ENCODE results near the gene SERTAD3. TPM values are rescaled to one million over a fixed set of nuclear protein-coding genes. Genes with fewer than 3 reads are reported as not detected.

Gene SERTAD3
- polyA plus RNA-seq, 1 donor (not counting 4 experiments of a cell fraction or from before 2014, with no cell fraction given) = 11.8 TPM

DNA sequence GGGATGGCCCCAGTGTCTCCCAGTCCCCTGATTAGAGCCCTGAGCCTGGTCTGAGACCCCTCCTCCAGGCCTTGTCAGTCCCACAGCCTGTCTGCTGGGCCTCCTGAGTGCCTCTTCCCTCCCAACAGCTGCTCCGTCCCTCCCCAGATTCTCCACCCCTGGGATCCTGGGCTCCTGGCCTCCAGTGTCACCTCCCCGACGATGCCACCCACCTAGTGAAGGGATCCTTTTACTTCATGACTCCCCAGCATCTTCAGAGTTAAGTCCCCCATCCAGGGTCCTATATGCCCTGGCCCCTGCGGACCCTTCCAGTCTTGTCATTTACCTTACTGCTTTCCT lies 26.5 kb downstream of the SERTAD3 start:
- H3K36me3 ChIP-seq (ENCODE audit: control insufficient read depth in 2 of 2, extremely low read depth in 1 of 2, insufficient read depth in 2 of 2, low read length in 2 of 2) = peaks cover 0 to 2% of the 10 kb centered on the region in 2 experiments
- H3K79me2 ChIP-seq (ENCODE audit: control insufficient read depth, insufficient read depth, low read length) = peaks cover 5% of the 10 kb centered on the region
- H3K9me3 ChIP-seq (ENCODE audit: control insufficient read depth, low read depth, low read length) = no peaks in the 10 kb centered on the region
- no peak overlapping the region for H3K9ac ChIP-seq (ENCODE audit: control insufficient read depth, extremely low read depth, insufficient read depth, low read length)
- H3K9me1 ChIP-seq (ENCODE audit: control insufficient read depth, extremely low read depth, insufficient read depth, low read length) = no peaks in the 10 kb centered on the region
- no peaks in the 10 kb centered on the region for H3K27me3 ChIP-seq (ENCODE audit: control insufficient read depth, extremely low read depth, insufficient read depth, low read length)
- FAIRE-seq (no peak), DNase-seq (ENCODE audit: low read depth, low spot score) (no peak)
- H2AFZ ChIP-seq (ENCODE audit: control insufficient read depth, low read length) = no peak overlapping the region
- no peak overlapping the region for H3K4me3 ChIP-seq (ENCODE audit: control insufficient read depth in 2 of 3, extremely low read depth in 1 of 3, insufficient read depth in 2 of 3, low read depth in 1 of 3, low read length in 3 of 3)
- H3K27ac ChIP-seq (ENCODE audit: control insufficient read depth, insufficient read depth, low read length) = no peak overlapping the region
- dilution Hi-C loops (cut with MboI; ENCODE audit: extremely low pct_ligation_motif_present, low sequenced_read_pairs) = no loop called here
- peaks cover 10% of the 10 kb centered on the region for H3K4me1 ChIP-seq (ENCODE audit: control insufficient read depth, extremely low read depth, insufficient read depth, low read length)
- no peak overlapping the region for H3K4me2 ChIP-seq (ENCODE audit: control insufficient read depth, extremely low read depth, insufficient read depth, low read depth, low read length)
- no peak for TF ChIP-seq EZH2 (IDR thresholded peaks at IDR 0.05; ENCODE audit: low read length)
- TF ChIP-seq, protein P1, sequence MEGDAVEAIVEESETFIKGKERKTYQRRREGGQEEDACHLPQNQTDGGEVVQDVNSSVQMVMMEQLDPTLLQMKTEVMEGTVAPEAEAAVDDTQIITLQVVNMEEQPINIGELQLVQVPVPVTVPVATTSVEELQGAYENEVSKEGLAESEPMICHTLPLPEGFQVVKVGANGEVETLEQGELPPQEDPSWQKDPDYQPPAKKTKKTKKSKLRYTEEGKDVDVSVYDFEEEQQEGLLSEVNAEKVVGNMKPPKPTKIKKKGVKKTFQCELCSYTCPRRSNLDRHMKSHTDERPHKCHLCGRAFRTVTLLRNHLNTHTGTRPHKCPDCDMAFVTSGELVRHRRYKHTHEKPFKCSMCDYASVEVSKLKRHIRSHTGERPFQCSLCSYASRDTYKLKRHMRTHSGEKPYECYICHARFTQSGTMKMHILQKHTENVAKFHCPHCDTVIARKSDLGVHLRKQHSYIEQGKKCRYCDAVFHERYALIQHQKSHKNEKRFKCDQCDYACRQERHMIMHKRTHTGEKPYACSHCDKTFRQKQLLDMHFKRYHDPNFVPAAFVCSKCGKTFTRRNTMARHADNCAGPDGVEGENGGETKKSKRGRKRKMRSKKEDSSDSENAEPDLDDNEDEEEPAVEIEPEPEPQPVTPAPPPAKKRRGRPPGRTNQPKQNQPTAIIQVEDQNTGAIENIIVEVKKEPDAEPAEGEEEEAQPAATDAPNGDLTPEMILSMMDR (optimal IDR thresholded peaks at IDR 0.05 in 1 of 3, IDR thresholded peaks at IDR 0.05 in 1 of 3, conservative IDR thresholded peaks at IDR 0.05 in 1 of 3; ENCODE audit: extremely low read depth in 1 of 3, insufficient read depth in 2 of 3, low read length in 3 of 3) = no peak
- no peaks in the 10 kb centered on the region for H4K20me1 ChIP-seq (ENCODE audit: control insufficient read depth, extremely low read depth, insufficient read depth, low read length)

DNA sequence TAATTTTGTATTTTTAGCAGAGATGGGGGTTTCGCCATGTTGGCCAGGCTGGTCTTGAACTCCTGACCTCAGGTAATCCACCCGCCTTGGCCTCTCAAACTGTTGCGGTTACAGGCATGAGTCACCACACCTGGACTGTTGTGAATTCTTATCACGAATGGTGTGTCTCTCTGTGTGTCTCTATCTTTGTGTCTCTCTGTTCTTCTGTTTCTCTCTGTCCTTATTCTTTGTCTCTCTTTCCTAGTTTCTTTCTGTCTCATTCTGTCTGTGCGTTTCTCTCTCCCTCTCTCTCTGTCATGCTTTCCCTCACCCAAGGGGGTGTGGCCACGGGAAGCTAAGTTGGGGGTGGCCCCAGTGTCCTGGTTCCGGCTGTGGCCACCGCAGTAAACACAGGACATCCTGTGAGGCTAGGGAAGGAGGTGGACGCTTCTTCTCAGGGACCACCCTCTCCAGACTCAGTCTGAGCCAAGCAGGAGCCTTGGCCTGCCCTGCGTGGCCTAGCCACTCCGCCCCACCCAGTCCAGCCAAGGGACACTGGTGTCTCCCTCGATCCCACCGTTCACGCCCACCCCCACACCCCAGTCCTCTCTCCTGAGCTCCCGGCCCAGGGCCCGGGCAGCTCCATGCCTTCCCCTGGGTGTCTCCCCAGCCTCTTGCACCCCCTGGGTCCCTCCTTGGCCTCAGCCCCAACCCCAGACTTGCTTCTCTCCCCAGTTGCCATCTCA lies 27.1 kb downstream of the SERTAD3 start:
- H3K9me1 ChIP-seq (ENCODE audit: control insufficient read depth, extremely low read depth, insufficient read depth, low read length) = no peaks in the 10 kb centered on the region
- no peak for FAIRE-seq
- DNase-seq (ENCODE audit: low read depth, low spot score) = no peak
- H2AFZ ChIP-seq (ENCODE audit: control insufficient read depth, low read length) = no peak overlapping the region
- no peaks in the 10 kb centered on the region for H4K20me1 ChIP-seq (ENCODE audit: control insufficient read depth, extremely low read depth, insufficient read depth, low read length)
- no peak overlapping the region for H3K27ac ChIP-seq (ENCODE audit: control insufficient read depth, insufficient read depth, low read length)
- no peaks in the 10 kb centered on the region for H3K79me2 ChIP-seq (ENCODE audit: control insufficient read depth, insufficient read depth, low read length)
- H3K9ac ChIP-seq (ENCODE audit: control insufficient read depth, extremely low read depth, insufficient read depth, low read length) = no peak overlapping the region
- dilution Hi-C loops (cut with MboI; ENCODE audit: extremely low pct_ligation_motif_present, low sequenced_read_pairs) = no loop called here
- H3K4me3 ChIP-seq (ENCODE audit: control insufficient read depth in 2 of 3, extremely low read depth in 1 of 3, insufficient read depth in 2 of 3, low read depth in 1 of 3, low read length in 3 of 3) = no peak overlapping the region
- H3K9me3 ChIP-seq (ENCODE audit: control insufficient read depth, low read depth, low read length) = no peaks in the 10 kb centered on the region
- peaks cover 10% of the 10 kb centered on the region for H3K4me1 ChIP-seq (ENCODE audit: control insufficient read depth, extremely low read depth, insufficient read depth, low read length)
- TF ChIP-seq, protein P1 (optimal IDR thresholded peaks at IDR 0.05 in 1 of 3, IDR thresholded peaks at IDR 0.05 in 1 of 3, conservative IDR thresholded peaks at IDR 0.05 in 1 of 3; ENCODE audit: extremely low read depth in 1 of 3, insufficient read depth in 2 of 3, low read length in 3 of 3) = no peak
- no peak for TF ChIP-seq EZH2 (IDR thresholded peaks at IDR 0.05; ENCODE audit: low read length)
- no peak overlapping the region for H3K4me2 ChIP-seq (ENCODE audit: control insufficient read depth, extremely low read depth, insufficient read depth, low read depth, low read length)
- no peaks in the 10 kb centered on the region for H3K27me3 ChIP-seq (ENCODE audit: control insufficient read depth, extremely low read depth, insufficient read depth, low read length)
- no peaks in the 10 kb centered on the region for H3K36me3 ChIP-seq (ENCODE audit: control insufficient read depth in 2 of 2, extremely low read depth in 1 of 2, insufficient read depth in 2 of 2, low read length in 2 of 2)
